ENCODE results near the gene IFI27L1. TPM values are rescaled to one million over a fixed set of nuclear protein-coding genes. Genes with fewer than 3 reads are reported as not detected.

The IFI27L1 gene
- total and polyA plus RNA-seq, 2 of the 13 experiments (the other 11 are each of a cell fraction or from before 2014, with no cell fraction given), result 11.9 to 19.0 TPM

DNA sequence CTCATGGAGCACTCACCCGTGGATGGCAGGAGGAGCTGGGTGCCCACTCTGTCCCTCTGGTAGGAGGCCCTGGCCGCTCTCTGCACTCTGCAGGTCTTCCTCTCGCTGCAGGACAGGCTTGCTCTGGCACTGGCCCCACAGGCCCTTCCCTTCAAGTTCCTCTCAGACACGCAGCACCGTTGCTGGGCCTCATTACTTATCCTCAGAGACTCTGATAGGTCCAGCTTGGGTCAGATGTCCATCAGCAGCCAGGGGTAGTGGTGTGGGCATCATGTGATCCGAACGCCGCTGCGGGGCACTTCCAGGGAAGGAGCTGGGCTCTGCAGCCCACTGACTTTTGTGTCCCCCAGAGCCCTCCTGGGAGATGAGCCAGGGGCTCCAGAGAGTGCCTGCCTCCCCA is 43.2 kb upstream of the IFI27L1 start:
- intact Hi-C loops (cut with micrococcal nuclease; ENCODE audit: unreplicated experiment), result loop anchor here (5.0 kb wide), 1 partner anchor 44 kb away; the partner anchor contains the start of genes DDX24 and IFI27L1
- H3K79me2 ChIP-seq (ENCODE audit: insufficient read depth, low read length), result no peaks in the 10 kb centered on the region
- ATAC-seq, result no peak
- no peak for TF ChIP-seq ZFP41 (CRISPR knock-in tag; IDR thresholded peaks at IDR 0.05; ENCODE audit: borderline replicate concordance)
- no peak for TF ChIP-seq ZNF737 (CRISPR knock-in tag; IDR thresholded peaks at IDR 0.05; ENCODE audit: borderline replicate concordance)
- TF ChIP-seq ZNF552 (CRISPR knock-in tag; IDR thresholded peaks at IDR 0.05; ENCODE audit: borderline replicate concordance), result no peak
- TF ChIP-seq ZNF616 (CRISPR knock-in tag; IDR thresholded peaks at IDR 0.05; ENCODE audit: low read depth), result no peak
- TF ChIP-seq PITX1 (CRISPR knock-in tag; IDR thresholded peaks at IDR 0.05), result no peak
- no peak for TF ChIP-seq RBFOX2 (IDR thresholded peaks at IDR 0.05; ENCODE audit: low read depth, low read length)
- no peak for TF ChIP-seq ZNF44 (CRISPR knock-in tag; IDR thresholded peaks at IDR 0.05)
- no peak for TF ChIP-seq TAF1 (CRISPR knock-in tag; IDR thresholded peaks at IDR 0.05)
- TF ChIP-seq CBX2 (IDR thresholded peaks at IDR 0.05; ENCODE audit: low read depth, low read length), result no peak
- TF ChIP-seq CBX2 (CRISPR knock-in tag; IDR thresholded peaks at IDR 0.05; ENCODE audit: low read depth), result no peak
- TF ChIP-seq CREM (IDR thresholded peaks at IDR 0.05), result no peak
- TF ChIP-seq CREM (CRISPR knock-in tag; IDR thresholded peaks at IDR 0.05), result no peak
- TF ChIP-seq PHF5A (CRISPR knock-in tag; IDR thresholded peaks at IDR 0.05; ENCODE audit: low read depth, unreplicated experiment), result no peak
- no peak for TF ChIP-seq ATF3 (CRISPR knock-in tag; IDR thresholded peaks at IDR 0.05)
- TF ChIP-seq ZFP36L1 (CRISPR knock-in tag; IDR thresholded peaks at IDR 0.05), result no peak
- TF ChIP-seq RERE (CRISPR knock-in tag; IDR thresholded peaks at IDR 0.05; ENCODE audit: low read depth), result no peak
- no peak for TF ChIP-seq ZNF281 (CRISPR knock-in tag; IDR thresholded peaks at IDR 0.05; ENCODE audit: borderline replicate concordance)
- in situ Hi-C loops (cut with HindIII; ENCODE audit: extremely low pct_ligation_motif_present, low pct_unique_long_range_greater_than_20kb), result loop anchor here (5.0 kb wide), 1 partner anchor 99 kb away; no protein-coding TSS in a partner anchor
- CTCF ChIA-PET (ENCODE audit: low intra/inter-chr PET ratio, low total read pairs), result interaction anchor here (1.2 kb wide), 1 partner anchor 10 kb away, joined by 3 read pairs; no protein-coding TSS in a partner anchor
- DNase-seq (ENCODE audit: low spot score), result no peak
- WGBS (ENCODE audit: low lambda C conversion rate), result 97% methylated on average over 6 of the region's 9 CpGs
- H3K36me3 ChIP-seq (replicated peaks in 1 of 2; ENCODE audit: control insufficient read depth in 1 of 2, insufficient read depth in 2 of 2, low read length in 2 of 2), result peaks cover 0 to 3% of the 10 kb centered on the region in 2 experiments; a peak in 2 of 5 replicates
- H3K27ac ChIP-seq (ENCODE audit: extremely low read length, insufficient read depth, low read length), result no peak overlapping the region
- no TSS peak for BruUV-seq (replicated peaks)
- H3K27me3 ChIP-seq (ENCODE audit: control insufficient read depth in 1 of 2, insufficient read depth in 2 of 2, low read length in 2 of 2), result no peaks in the 10 kb centered on the region
- no peak overlapping the region for H3K4me3 ChIP-seq (replicated peaks in 1 of 3; ENCODE audit: insufficient read depth in 1 of 3, low read depth in 2 of 3, low read length in 3 of 3)
- no peak overlapping the region for H3K9ac ChIP-seq (ENCODE audit: insufficient read depth, low read depth, low read length)
- no peak for FAIRE-seq
- H3K4me1 ChIP-seq (ENCODE audit: insufficient read depth, low read length), result peaks cover 56% of the 10 kb centered on the region
- no peaks in the 10 kb centered on the region for H3K9me3 ChIP-seq (ENCODE audit: low read length)
- H4K20me1 ChIP-seq (ENCODE audit: insufficient read depth, low read length), result no peaks in the 10 kb centered on the region
- H2AFZ ChIP-seq (ENCODE audit: low read length), result no peak overlapping the region
- POLR2A ChIA-PET, result no interaction called here
- H3K4me2 ChIP-seq (ENCODE audit: low read depth, low read length), result no peak overlapping the region
